HG03521 (cell line): Measurements from ENCODE around the gene ASXL2.
"Not testable (repeated sequence)": the region's sequence is repeated elsewhere in the genome, so short reads cannot be mapped to it uniquely, and the experiment has no call there.

Experiments
- ATAC-seq: cut with Tn5 transposase; IDR thresholded peaks from one replicate; pipeline ENCODE4 v1.9.1; 2021; ENCODE audit warnings: mild to moderate bottlenecking, moderate library complexity; ENCODE audit not compliant: unreplicated experiment

Gene ASXL2

DNA sequence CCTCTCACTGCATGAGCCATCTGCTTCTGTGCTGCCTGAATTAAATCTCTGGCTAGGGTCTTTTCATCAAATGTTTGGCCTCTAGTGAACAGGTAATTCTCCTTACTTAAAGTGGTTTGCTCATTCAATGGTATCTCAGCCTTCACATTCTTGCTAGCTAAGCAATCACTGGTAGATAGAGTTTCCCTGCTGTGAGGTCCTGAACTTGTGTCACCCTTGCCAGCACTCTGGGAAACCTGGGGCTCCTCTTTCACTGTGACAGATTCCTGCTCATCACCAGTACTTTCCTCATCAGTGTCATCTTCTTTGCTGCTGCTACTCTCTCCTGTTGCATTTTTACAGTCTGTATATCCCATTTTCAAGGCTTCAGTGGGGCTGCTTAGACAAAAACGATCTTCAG lies 135.8 kb downstream of the ASXL2 start:
- ATAC-seq, result no peak

DNA sequence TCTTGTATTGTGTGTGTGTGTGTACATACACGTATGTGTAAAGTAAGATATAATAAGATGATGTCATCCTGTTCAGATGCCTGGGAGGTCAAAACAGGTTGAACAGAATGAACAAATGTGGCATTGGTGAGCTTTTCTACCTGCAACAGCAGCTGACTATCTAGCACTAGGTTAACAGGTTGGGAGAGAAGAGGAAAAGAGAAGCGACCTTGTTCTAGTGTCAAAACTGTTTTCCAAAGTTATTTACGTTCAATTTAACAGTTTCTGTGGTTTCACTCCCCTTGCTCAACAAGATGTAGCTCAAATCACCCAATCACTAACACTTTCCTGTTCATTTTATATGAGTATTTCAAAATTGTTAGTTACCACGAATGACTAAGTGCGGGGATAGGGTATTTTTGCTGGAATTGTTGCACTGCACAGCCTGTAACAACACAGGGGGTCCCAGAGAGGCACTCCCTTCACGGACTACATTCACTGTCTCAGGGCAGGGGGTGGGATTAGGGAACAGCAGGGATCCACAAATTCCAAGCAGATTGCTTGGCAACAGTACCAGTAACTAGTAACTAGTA lies 137.4 kb downstream of the ASXL2 start:
- ATAC-seq, result no peak

DNA sequence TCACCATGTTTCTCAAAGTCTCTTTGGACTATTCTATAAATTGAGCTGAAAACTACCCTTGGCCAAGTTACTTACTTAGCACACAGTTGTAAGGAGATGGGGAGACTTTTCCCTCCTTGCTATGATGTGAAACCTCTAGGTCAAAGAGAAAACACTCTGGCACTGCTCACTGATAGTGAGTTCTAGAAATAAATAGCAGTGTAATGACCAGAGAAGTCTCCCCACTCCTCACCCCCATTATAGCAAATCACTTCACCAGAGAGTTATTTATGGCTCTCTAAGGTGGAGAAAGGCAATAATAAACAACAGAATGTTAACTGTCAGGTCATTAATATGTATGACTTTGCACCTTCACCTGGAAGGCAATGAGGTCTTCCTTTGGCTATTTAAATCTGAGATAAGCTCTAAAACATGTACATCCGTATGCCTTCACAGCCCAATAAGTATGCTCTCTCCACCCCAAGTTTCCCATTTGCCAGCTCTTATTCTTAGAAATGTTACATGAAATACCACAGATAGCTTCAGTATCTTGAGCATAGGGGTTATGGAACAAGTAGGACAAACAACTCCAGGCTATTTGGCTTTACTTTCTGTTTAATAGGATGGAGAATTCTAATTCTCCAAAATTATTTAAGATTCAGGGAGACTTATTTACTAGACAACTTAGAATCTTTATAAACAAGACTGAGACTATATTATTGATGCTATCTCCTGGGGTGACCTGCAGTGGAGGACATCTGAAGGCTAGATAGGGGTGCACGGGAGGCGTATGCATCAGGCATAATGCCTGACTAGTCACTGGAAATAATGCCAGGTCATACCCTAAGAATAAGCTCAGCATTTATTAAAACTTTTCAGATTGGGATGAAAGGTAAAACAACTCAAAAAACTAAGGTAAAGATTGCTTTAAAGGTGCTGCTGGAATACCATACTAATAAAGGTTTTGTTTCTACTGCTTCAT lies 139.6 kb downstream of the ASXL2 start:
- ATAC-seq, result no peak

DNA sequence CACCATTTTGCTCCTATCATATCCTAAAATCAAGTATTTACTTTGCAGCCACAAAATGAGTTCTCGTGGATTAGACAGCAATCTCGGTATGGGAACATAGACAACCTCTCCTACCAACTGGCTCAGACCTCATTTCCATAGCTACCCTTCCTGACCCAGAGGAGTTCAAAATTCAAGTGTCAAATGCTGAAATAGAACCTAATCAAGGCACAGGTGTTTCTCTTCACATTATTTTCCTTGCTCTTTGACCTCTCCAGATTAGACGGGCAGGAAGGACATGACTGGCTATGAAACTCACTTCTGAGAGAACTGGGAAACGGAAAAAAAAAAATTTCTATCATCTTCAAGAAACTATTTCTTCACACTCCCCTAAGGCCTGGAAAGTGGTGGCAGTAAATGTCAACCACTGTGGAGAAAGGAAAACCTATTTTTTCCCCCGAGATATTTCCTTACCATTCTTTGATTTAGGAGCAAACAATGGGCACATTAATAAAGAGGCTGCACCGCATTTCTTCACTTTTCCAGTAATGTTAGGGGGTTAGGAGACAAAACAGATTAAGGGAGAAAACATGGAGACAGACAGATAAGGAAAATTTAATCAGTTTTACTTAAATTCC lies 141.3 kb downstream of the ASXL2 start:
- ATAC-seq, result no peak

DNA sequence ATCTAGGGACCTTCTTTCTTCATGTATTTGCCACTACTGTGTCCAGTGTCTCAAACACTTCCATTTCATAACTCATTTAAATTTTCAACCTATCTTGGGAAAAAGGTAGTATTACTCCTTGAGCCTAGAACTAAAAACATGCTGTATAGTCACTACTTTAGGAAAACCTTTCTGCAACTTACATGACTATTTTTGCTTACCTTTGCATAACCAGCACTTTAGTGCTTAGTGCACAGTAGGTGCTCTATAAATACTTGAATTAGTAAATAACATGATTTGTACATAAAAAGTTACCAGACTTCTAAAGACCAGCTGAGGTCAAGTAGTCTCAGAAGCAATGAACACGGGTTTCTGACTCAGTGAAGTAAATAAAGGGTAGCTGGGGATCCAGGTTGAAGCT lies 142.5 kb downstream of the ASXL2 start:
- no peak for ATAC-seq

DNA sequence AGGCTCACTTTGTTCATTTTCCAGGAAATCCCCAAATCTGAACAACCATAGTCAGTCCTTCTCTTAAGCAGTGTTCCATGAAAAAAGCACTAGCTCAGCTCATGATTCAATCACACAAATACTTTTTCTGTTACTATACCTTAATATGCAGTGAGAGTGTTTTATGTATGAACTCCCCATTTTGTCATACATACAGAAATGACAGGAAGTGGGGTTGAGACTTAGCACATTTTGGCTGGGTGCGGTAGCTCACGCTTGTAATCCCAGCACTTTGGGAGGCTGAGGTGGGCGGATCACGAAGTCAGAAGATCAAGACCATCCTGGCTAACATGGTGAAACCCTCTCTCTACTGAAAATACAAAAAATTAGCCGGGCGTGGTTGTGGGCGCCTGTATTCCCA lies 149.7 kb downstream of the ASXL2 start:
- ATAC-seq, result no peak

DNA sequence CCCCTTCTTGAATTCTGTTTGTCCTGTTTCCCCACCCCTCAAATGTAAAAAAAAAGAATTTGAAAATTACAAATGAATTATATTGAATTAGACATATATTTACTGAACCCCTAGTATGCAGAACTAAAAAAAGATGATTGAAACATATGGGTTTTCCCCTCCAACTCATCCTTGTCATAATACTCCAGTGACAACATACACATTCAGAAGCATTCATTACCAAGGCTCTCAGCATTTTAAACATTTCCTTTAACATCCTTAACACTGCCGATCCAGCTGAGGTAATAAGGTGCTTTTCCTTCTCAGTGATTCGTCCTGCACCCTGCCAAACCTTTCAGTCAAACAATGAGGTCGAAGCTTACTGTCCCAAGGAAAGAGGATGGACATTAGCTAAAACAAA lies 151.8 kb downstream of the ASXL2 start:
- no peak for ATAC-seq

DNA sequence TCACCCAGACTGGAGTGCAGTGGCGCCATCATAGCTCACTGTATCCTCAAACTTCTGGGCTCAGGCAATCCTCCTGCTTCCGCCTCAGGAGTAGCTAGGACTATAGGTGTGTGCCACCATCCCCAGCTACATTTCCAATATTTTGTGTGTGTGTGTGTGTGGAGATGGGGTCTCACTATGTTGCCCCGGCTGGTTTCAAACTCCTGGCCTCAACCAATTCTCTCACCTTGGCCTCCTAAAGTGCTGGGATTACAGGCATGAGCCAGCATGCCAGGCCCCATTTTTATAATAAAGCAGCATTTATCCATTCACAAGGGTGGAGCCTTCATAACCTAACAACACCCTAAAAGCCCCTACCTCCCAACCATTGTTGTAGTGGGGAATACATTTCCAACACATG lies 152.4 kb downstream of the ASXL2 start:
- no peak for ATAC-seq

DNA sequence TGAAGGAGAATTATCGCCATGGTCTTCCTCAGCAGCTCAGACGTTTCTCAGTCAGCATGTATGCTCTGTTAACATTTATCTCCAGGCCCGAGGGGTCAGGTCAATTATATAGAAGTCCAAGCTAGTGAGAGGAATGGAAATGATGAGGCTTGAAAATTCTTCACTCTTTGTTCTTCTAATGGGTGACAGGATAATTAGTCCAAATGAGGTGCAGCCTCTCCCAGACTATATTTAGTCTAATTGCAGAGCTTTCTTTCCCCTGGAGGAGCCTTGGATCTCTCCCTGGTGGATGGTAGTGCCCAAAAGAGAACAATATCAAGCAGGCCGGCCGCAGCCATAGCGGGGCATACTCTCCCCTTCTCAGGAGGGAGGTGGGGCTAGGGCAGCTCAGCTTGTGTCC lies 153.5 kb downstream of the ASXL2 start:
- no peak for ATAC-seq

DNA sequence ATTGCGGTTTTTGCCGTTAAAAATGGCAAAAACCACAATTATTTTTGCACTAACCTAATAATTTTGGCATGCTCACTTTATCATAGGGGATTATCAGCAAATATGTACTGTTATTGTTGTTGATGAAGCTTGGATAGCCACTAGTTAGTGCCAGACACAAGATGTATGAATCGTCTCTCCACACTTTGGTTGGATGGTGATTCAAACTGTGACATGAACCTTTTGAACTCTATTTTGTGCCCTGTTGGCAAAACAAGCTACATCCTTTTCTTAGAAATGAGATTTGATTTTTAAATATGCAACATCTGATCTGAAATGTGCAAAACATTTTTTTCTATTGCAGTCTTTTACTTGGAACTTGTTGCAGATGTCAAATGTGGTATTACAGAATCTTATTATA lies 156.1 kb downstream of the ASXL2 start:
- ATAC-seq, result no peak

DNA sequence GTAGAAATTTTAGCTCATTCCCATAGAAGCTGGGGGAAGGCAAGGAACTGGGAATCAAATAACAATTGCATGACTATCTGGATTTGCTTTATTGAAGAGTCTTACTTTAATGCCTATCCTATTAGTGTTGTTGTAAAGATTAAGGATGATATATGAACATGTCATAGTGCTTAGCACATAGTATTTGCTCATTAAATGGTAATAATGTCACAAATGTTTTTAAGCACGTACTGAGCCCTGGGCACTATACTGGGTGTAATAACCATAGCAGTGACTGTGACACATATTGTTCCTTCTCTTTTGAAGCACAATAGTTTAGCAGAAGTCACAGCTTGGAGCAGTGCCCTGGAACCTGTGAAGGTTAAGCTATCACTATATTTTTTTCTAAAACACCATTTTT lies 157.7 kb downstream of the ASXL2 start:
- ATAC-seq, result no peak

DNA sequence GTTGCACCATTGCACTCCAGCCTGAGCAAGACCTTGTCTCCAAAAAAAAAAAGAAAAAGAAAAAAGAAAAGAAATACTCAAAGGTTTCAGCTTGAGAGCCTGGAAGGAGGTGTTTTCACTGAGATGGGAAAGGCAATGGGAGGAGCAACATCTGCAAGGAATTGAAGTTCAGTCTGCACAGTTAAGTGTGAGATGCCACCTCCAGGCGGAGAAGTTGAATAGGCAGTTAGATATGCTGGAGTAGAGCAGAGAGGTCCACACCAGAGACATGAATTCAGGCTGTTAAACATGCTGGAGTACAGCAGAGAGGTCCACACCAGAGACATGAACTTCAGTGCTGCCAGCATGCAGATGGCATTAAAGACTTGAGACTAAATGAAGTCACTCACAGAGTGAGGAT lies 163.5 kb downstream of the ASXL2 start:
- ATAC-seq, result no peak

DNA sequence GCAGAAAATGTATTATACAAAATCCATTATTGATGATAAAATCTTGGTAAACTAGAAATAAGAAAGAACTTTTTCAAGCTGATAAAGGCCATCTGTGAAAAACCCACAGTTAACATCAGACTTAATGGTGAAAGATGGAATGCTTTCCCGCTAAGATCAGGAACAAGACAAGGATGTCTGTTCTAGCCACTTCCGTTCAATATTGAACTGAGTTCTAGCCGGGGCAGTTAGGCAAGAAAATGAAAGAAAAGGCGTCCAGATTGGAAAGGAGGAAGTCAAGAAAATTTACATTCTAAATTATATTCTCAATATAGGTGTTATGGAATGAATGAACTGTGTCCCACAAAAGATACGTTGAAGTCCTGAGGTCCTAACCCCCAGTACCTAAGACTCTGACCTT lies 165.8 kb downstream of the ASXL2 start:
- no peak for ATAC-seq

DNA sequence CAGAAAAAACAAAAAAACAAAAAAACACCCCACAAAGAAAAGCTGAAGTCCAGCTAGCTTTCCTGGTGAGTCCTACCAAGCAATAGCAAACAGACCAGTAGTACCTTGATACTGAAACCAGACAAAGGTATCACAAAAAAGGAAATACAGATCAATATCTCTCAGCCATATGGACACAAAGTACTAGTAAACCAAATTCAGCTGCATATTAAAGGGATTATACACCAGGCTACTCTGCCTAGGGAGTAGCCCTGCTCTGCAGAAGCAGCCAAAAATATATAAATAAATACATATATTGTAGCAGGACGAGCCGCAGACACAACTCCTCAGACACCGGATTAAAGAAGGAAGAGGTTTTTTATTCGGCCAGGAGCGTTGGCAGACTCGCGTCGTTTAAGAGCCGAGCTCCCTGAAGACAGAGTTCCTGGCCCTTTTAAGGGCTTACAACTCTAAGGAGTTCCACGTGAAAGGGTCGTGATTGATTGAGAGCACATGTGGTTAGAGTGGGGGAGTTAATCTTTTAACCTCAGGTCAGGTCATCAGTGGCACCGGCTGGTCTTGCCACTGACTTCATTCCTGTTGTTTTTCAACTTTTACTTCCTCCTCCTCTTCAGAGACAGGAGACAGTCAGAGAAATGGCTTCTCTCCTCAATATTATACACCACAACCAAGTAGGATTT lies 166.5 kb downstream of the ASXL2 start:
- no peak for ATAC-seq

DNA sequence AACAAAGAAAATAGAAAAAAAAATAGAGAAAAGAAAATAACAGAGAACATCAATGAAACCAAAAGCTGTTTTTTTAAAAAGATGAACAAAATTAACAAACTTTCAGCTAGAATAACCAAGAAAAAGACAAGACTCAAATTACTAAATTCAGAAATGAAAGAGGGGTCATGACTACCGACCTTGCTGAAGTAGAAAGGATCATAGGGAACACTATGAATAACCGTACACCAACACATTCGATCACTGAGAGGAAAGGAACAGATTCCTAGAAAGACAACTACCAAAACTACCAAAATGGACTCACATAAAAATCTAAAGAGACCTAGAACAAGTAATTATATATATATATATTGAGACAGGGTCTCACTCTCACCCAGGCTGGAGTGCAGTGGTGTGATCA lies 167.5 kb downstream of the ASXL2 start:
- ATAC-seq, result no peak

DNA sequence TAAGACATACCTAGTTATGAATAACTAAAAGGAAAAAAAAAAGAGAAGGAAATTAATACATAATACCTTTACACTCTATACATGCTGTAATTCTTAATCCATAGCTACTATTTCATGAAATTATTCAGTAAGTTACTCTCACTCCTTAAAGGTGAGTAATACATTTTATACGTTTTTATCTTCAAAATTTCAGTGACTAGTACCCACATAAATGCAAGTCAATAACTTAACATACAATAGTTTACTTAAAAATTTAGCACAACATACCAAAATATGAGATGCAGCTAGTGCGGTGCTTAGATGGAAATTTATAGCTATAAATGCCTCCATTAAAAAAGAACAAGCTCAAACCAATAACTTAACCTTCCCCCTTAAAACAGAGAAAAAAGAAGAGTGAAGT lies 168.9 kb downstream of the ASXL2 start:
- ATAC-seq, result no peak

DNA sequence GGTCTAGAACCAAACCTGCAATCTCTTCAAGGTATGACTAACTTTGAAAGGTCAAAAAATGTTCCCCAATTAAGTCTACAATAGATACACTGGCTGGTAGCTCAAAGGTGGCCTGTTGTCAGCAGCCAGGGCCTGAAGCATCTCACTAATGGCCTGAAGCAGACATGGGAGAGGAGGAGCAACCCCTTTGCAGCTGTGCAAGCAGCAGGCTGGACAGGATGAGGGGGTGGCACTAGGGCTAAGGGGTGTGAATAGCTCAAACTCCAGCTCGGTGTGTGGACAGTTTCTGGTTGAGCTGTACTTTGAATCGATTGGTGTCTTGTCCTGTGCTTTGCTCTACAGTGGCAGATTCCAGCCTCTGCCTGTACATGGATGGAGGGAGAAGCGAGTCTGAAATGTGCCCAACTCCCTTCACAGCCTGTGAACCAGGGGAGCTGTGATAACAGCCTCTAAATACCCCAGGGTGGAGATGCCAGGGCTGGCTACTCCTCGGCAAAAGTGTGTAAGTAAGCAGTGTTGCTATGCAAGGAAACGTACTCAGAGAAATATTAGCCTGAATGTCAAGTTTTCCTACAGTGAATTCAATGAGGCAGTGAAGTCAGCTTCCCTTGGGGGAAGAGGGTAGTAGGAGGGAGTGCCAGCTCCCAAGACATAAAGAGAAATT lies 170.2 kb downstream of the ASXL2 start:
- ATAC-seq, result no peak

DNA sequence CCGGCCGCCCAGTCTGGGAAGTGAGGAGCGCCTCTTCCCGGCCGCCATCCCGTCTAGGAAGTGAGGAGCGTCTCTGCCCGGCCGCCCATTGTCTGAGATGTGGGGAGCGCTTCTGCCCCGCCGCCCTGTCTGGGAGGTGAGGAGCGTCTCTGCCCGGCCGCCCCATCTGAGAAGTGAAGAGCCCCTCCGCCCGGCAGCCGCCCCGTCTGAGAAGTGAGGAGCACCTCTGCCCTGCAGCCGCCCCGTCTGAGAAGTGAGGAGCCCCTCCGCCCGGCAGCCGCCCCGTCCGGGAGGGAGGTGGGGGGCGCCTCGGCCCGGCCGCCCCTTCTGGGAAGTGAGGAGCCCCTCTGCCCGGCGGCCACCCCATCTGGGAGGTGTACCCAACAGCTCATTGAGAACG lies 172.7 kb downstream of the ASXL2 start:
- ATAC-seq, result not testable (repeated sequence)

DNA sequence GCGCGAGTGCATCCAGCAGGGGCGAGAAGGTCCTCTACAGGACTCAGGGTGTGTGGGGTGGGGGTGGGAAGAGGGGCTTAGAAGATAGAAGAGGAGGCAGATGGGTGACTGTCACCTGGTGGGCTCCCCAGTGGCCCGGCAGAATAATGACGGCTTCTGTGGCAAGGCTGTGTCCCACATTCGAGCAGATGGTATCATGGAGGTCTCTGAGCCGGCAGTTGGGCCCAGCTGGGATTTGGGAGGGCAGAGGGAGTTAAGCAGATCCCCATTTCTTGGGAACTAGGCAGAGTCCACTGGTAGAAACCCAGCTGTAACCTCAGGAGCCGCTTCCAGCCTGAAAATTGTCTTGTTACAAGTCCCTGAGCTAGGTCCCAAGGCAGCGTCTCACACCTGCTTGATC lies 176.5 kb downstream of the ASXL2 start:
- no peak for ATAC-seq

DNA sequence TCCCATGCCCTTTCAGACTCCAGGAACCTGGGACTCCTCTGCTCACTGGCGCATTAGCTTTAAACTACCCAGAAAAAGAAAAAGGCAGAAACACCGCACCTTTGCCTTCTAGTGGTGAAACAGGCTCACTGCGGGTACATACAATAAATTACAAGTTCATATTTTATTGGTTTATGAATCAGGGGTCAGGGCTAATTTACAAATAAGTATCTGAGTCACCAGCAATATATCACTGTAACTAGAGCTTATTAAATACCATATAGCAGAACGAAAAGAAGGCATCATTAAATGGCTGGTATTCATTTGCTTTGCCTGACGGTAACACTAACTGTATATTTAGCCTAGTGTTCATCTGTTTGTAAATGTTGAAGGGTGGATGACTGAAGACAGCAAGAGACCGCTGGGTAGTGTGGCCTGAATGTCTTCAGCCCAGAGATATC lies 178.0 kb downstream of the ASXL2 start:
- ATAC-seq, result no peak

DNA sequence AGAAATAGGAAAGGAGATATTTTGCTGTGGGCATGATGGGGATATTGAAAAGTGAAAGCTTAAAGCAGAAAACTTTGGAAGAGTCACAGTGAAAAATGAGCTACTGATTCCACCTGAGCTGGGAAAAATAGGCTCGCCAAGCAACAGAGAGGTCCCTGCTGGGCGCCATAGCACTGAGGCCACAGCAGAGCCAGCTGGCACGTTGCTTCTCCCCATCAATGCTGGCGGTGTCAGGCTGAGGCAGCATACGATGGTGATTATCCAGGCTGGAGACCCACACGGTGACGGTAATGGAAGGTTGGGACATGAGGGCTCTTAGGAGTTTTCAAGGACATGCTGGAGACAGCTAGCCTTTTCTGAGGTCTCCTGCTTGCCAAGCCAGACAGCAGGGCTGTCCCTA lies 179.1 kb downstream of the ASXL2 start:
- ATAC-seq, result no peak
